H1 (cell line): ENCODE results near the gene CABP2. TPM values are rescaled to one million over a fixed set of nuclear protein-coding genes. Genes with fewer than 3 reads are reported as not detected.

Experiments
- CTCF ChIA-PET: fragments of 300-600 bp; sonication (Branson Sonifier 250); formaldehyde crosslinking; loops from one replicate; lab custom pipeline; 2021; ENCODE audit not compliant: partially characterized antibody; lab: Charles Lee
- POLR2A ChIA-PET: fragments of 300-600 bp; sonication (Branson Sonifier 250); formaldehyde crosslinking; loops from one replicate; lab custom pipeline; 2021; ENCODE audit warnings: inconsistent platforms; ENCODE audit not compliant: partially characterized antibody; lab: Charles Lee
- DNase-seq, 2 experiments: peaks; one replicate each; pipeline versions ENCODE4 v3.0.0 to v3.0.0-alpha.2; 2010 to 2022; ENCODE audit warnings: low spot score in 2 of 2, low read depth in 1 of 2, mixed read lengths in 1 of 2
- FAIRE-seq: peaks from 2 replicates; lab custom pipeline; 2011; peaks lifted over from hg19 to GRCh38; lab: Jason Lieb, UNC
- H2AFZ ChIP-seq: 2 replicates; pipeline ENCODE4 v1.8.1; 2012; ENCODE audit warnings: low read length, inconsistent platforms
- H2AK5ac ChIP-seq: 2 replicates; pipeline ENCODE4 v1.6.1; 2013; ENCODE audit warnings: low read depth, low read length
- H2BK120ac ChIP-seq: replicated peaks from 2 replicates; pipeline ENCODE3; 2013; ENCODE audit warnings: low read depth, low read length, inconsistent platforms
- H2BK12ac ChIP-seq: 2 replicates; pipeline ENCODE4 v1.6.1; 2013; ENCODE audit warnings: low read depth, low read length
- H2BK15ac ChIP-seq: 2 replicates; pipeline ENCODE4 v1.6.1; 2013; ENCODE audit warnings: low read length
- H2BK20ac ChIP-seq: 2 replicates; pipeline ENCODE4 v1.6.1; 2013; ENCODE audit warnings: low read length
- H2BK5ac ChIP-seq: 2 replicates; pipeline ENCODE4 v1.6.1; 2013; ENCODE audit warnings: low read depth, low read length
- H3K14ac ChIP-seq: 2 replicates; pipeline ENCODE4 v1.6.1; 2013; ENCODE audit warnings: inconsistent platforms; ENCODE audit not compliant: insufficient read length
- H3K18ac ChIP-seq: 2 replicates; pipeline ENCODE4 v1.6.1; 2013; ENCODE audit warnings: low read length; ENCODE audit errors: extremely low read depth
- H3K23ac ChIP-seq: 2 replicates; pipeline ENCODE4 v1.6.1; 2013; ENCODE audit warnings: inconsistent platforms; ENCODE audit not compliant: insufficient read length
- H3K23me2 ChIP-seq: 2 replicates; pipeline ENCODE4 v1.6.1; 2013; ENCODE audit warnings: low read depth, low read length
- H3K27ac ChIP-seq: 2 replicates; pipeline ENCODE4 v1.6.1; 2011; ENCODE audit warnings: low read depth, low read length, inconsistent platforms
- H3K27me3 ChIP-seq, 4 experiments: replicated peaks in 1 of 4; 1 replicate in 1 of 4; 2 replicates in 3 of 4; pipeline versions ENCODE4 v1.6.1 to v1.8.1; 2011 to 2013; ENCODE audit warnings: low read length in 3 of 4, mild to moderate bottlenecking in 3 of 4, inconsistent platforms in 2 of 4, mixed read lengths in 2 of 4, moderate library complexity in 1 of 4; ENCODE audit not compliant: control insufficient read depth in 3 of 4, insufficient read depth in 3 of 4; ENCODE audit errors: extremely low read depth in 1 of 4
- H3K36me3 ChIP-seq, 4 experiments: 2 replicates each; pipeline versions ENCODE4 v1.6.1 to v1.8.1; 2011 to 2013; ENCODE audit warnings: mild to moderate bottlenecking in 4 of 4, low read length in 3 of 4, moderate library complexity in 2 of 4, control low read depth in 1 of 4, inconsistent platforms in 1 of 4; ENCODE audit not compliant: insufficient read depth in 4 of 4, control insufficient read depth in 2 of 4
- H3K4ac ChIP-seq: replicated peaks from 2 replicates; pipeline ENCODE3; 2013; ENCODE audit warnings: low read length, low read depth, mixed read lengths, inconsistent platforms; ENCODE audit not compliant: insufficient read length
- H3K4me1 ChIP-seq, 4 experiments: replicated peaks in 1 of 4; 1 replicate in 1 of 4; 2 replicates in 3 of 4; pipeline versions ENCODE4 v1.6.1 to v1.8.1; 2011 to 2013; ENCODE audit warnings: low read length in 3 of 4, inconsistent platforms in 2 of 4, mixed read lengths in 1 of 4; ENCODE audit not compliant: insufficient read depth in 4 of 4, control insufficient read depth in 3 of 4
- H3K4me2 ChIP-seq, 2 experiments: 2 replicates each; pipeline versions ENCODE4 v1.6.1 to v1.8.1; 2011 to 2013; ENCODE audit warnings: low read depth in 2 of 2, low read length in 2 of 2, control low read depth in 1 of 2, inconsistent platforms in 1 of 2, mild to moderate bottlenecking in 1 of 2; ENCODE audit not compliant: insufficient read depth in 1 of 2
- H3K4me3 ChIP-seq, 4 experiments: fragments of 200-600, 300-600 bp in 1 of 4; sonication (generic), shearing (Covaris generic), sonication (Bioruptor Twin) in 1 of 4; 2 replicates each; pipeline versions ENCODE4 v1.5.1 to v1.8.1; 2011 to 2016; ENCODE audit warnings: low read length in 4 of 4, low read depth in 3 of 4, control low read depth in 2 of 4, inconsistent platforms in 2 of 4, mild to moderate bottlenecking in 2 of 4, mixed read lengths in 1 of 4, moderate library complexity in 1 of 4; ENCODE audit not compliant: insufficient read depth in 2 of 4; ENCODE audit errors: extremely low read depth in 1 of 4
- H3K56ac ChIP-seq: replicated peaks from 2 replicates; pipeline ENCODE3; 2013; ENCODE audit warnings: low read depth, mild to moderate bottlenecking, mixed read lengths, low read length, inconsistent platforms; ENCODE audit not compliant: insufficient read length
- H3K79me1 ChIP-seq: 2 replicates; pipeline ENCODE4 v1.6.1; 2013; ENCODE audit warnings: low read depth, low read length, control low read depth
- H3K79me2 ChIP-seq, 2 experiments: 2 replicates each; pipeline versions ENCODE4 v1.6.1 to v1.8.1; 2012 to 2013; ENCODE audit warnings: low read length in 2 of 2, mild to moderate bottlenecking in 2 of 2, inconsistent platforms in 1 of 2; ENCODE audit not compliant: insufficient read depth in 2 of 2, control insufficient read depth in 1 of 2
- H3K9ac ChIP-seq, 4 experiments: replicated peaks in 1 of 4; 1 replicate in 1 of 4; 2 replicates in 3 of 4; pipeline versions ENCODE4 v1.6.1 to v1.8.1; 2011 to 2013; ENCODE audit warnings: low read depth in 3 of 4, low read length in 3 of 4, control low read depth in 2 of 4, mild to moderate bottlenecking in 2 of 4, moderate library complexity in 2 of 4, inconsistent platforms in 1 of 4; ENCODE audit errors: extremely low read depth in 1 of 4
- H3K9me3 ChIP-seq, 2 experiments: 2 replicates each; pipeline versions ENCODE4 v1.6.1 to v1.8.1; 2012 to 2013; ENCODE audit warnings: mild to moderate bottlenecking in 2 of 2, moderate library complexity in 2 of 2, control low read depth in 1 of 2, inconsistent platforms in 1 of 2, low read depth in 1 of 2, low read length in 1 of 2, mixed read lengths in 1 of 2; ENCODE audit not compliant: insufficient read depth in 2 of 2
- H4K20me1 ChIP-seq, 2 experiments: replicated peaks in 1 of 2; 2 replicates each; pipeline versions ENCODE3 to v1.8.1; 2011 to 2013; ENCODE audit warnings: inconsistent platforms in 2 of 2, low read length in 2 of 2, mild to moderate bottlenecking in 1 of 2; ENCODE audit not compliant: insufficient read depth in 2 of 2, control insufficient read depth in 1 of 2
- H4K5ac ChIP-seq: 2 replicates; pipeline ENCODE4 v1.6.1; 2013; ENCODE audit warnings: low read length, low read depth, mixed read lengths, inconsistent platforms; ENCODE audit not compliant: insufficient read length
- H4K8ac ChIP-seq: 2 replicates; pipeline ENCODE4 v1.8.0; 2013; ENCODE audit warnings: mild to moderate bottlenecking, moderate library complexity, low read length, inconsistent platforms; ENCODE audit not compliant: insufficient read depth; ENCODE audit errors: extremely low read depth
- H4K91ac ChIP-seq: replicated peaks from 2 replicates; pipeline ENCODE3; 2013; ENCODE audit warnings: low read length, mixed read lengths, inconsistent platforms; ENCODE audit not compliant: insufficient read length
- CEBPB ChIP-seq: IDR thresholded peaks from 2 replicates; pipeline ENCODE4 v1.6.1; 2012; ENCODE audit warnings: low read depth, low read length
- EZH2 ChIP-seq: fragments of 200-600 bp; sonication (generic); IDR thresholded peaks from 2 replicates; pipeline ENCODE4 v1.7.1; 2012; ENCODE audit warnings: low read depth, mild to moderate bottlenecking, moderate library complexity, low read length, inconsistent platforms; ENCODE audit not compliant: severe bottlenecking
- FOSL1 ChIP-seq: IDR thresholded peaks from 2 replicates; pipeline ENCODE4 v1.6.1; 2011; ENCODE audit warnings: mild to moderate bottlenecking, low read depth, low read length, moderate library complexity; ENCODE audit not compliant: insufficient read depth
- GABPA ChIP-seq: IDR thresholded peaks from 2 replicates; pipeline ENCODE4 v1.6.1; 2011; ENCODE audit warnings: mild to moderate bottlenecking, low read length, moderate library complexity, borderline replicate concordance; ENCODE audit not compliant: insufficient read depth
- NRF1 ChIP-seq: IDR thresholded peaks from 2 replicates; pipeline ENCODE4 v1.6.1; 2011; ENCODE audit warnings: mild to moderate bottlenecking, low read depth, low read length, improper control_type of control experiment
- SUZ12 ChIP-seq: fragments of 200-600 bp; sonication (generic); IDR thresholded peaks from 2 replicates; pipeline ENCODE4 v1.6.1; 2012; ENCODE audit warnings: mild to moderate bottlenecking, inconsistent platforms, low read length, moderate library complexity, mixed read lengths
- TAF1 ChIP-seq: IDR thresholded peaks from 2 replicates; pipeline ENCODE4 v1.6.1; 2011; ENCODE audit warnings: mild to moderate bottlenecking, low read depth, low read length
- USF2 ChIP-seq: IDR thresholded peaks from 2 replicates; pipeline ENCODE4 v1.6.1; 2011; ENCODE audit warnings: low read length, improper control_type of control experiment
- WGBS, 2 experiments: shearing (Covaris generic) in 1 of 2; methylation state at CpG; one replicate each; pipeline versions ENCODE4 v1.1.6 to v1.1.7; 2013 to 2015; ENCODE audit warnings: low lambda C conversion rate in 2 of 2, mixed read lengths in 2 of 2, inconsistent platforms in 1 of 2, low coverage in 1 of 2, missing lambda C conversion rate in 1 of 2; ENCODE audit not compliant: insufficient replicate concordance in 2 of 2, insufficient coverage in 1 of 2, insufficient read length in 1 of 2; ENCODE audit errors: extremely low coverage in 1 of 2, missing lambda C conversion rate in 1 of 2; 5-methylcytosine and 5-hydroxymethylcytosine counted together
- polyA plus RNA-seq, 7 experiments: library from polyadenylated mRNA; depleted of rRNA in 3 of 7; stranded (reverse) in 5 of 7; unstranded in 2 of 7; fragments of >200 nt in 5 of 7; fragments of 200-250 nt in 2 of 7; gene quantifications; 1 replicate in 5 of 7; 2 replicates in 1 of 7; 4 replicates in 1 of 7; pipeline versions ENCODE4 v1.2.1 to v1.2.3, GENCODE V29; 2011 to 2013; ENCODE audit warnings: missing spikeins in 2 of 7, mixed read lengths in 2 of 7
- total RNA-seq: library from RNA; stranded (reverse); fragmentation: NEBNext Ultra II Directional; extraction: Animal tissue kit (Norgen Biotek cat#: 25700); gene quantifications from 2 replicates; pipeline ENCODE4 v1.2.1, GENCODE V29; 2021

CABP2 gene
- total and polyA plus RNA-seq, 2 of the 8 experiments (the other 6 are each of a cell fraction or from before 2014, with no cell fraction given), result not detected

GRCh38 chr11:67530282-67530592 lies 7.0 kb upstream of the CABP2 start:
- no peak overlapping the region for H2BK5ac ChIP-seq
- H2BK20ac ChIP-seq, result no peak overlapping the region
- H3K18ac ChIP-seq, result no peak overlapping the region
- no peaks in the 10 kb centered on the region; a peak in 1 of 7 replicates for H3K4me1 ChIP-seq
- no peak for FAIRE-seq
- peaks cover 22 to 23% of the 10 kb centered on the region in 2 experiments for H3K9me3 ChIP-seq
- H3K9ac ChIP-seq, result no peak overlapping the region
- H3K14ac ChIP-seq, result no peak overlapping the region
- no peaks in the 10 kb centered on the region for H3K36me3 ChIP-seq
- H3K27me3 ChIP-seq, result no peaks in the 10 kb centered on the region
- no peaks in the 10 kb centered on the region for H4K20me1 ChIP-seq
- no peak overlapping the region for H2BK12ac ChIP-seq
- no peak overlapping the region for H4K5ac ChIP-seq
- H2AK5ac ChIP-seq, result no peak overlapping the region
- H3K27ac ChIP-seq, result no peak overlapping the region
- no peak overlapping the region for H3K4ac ChIP-seq
- no peak overlapping the region for H3K4me3 ChIP-seq
- H4K8ac ChIP-seq, result no peak overlapping the region; the same call in 1 of the 2 replicates
- no peak overlapping the region for H3K23ac ChIP-seq
- no peak for DNase-seq
- H3K79me1 ChIP-seq, result no peaks in the 10 kb centered on the region
- H2BK120ac ChIP-seq, result no peak overlapping the region
- no peak overlapping the region for H3K4me2 ChIP-seq
- no peaks in the 10 kb centered on the region for H3K79me2 ChIP-seq
- TF ChIP-seq NRF1 (no peak), TAF1 (no peak), FOSL1 (no peak), USF2 (no peak), EZH2 (no peak), SUZ12 (no peak), GABPA (no peak), CEBPB (no peak)
- peaks cover 7% of the 10 kb centered on the region; the same call in 1 of the 2 replicates for H3K23me2 ChIP-seq
- ChIA-PET POLR2A (interaction anchor here (0.6 to 1.2 kb wide), 2 partner anchors 12 to 159 kb away, joined by 3 to 7 read pairs; no protein-coding TSS in a partner anchor), CTCF (interaction anchor here (1.2 to 2.7 kb wide), 2 partner anchors 12 to 141 kb away, joined by 3 to 11 read pairs; no protein-coding TSS in a partner anchor)
- no peak overlapping the region for H2BK15ac ChIP-seq
- H3K56ac ChIP-seq, result no peak overlapping the region
- no peak overlapping the region for H4K91ac ChIP-seq
- WGBS, 2 experiments, result 81% methylated on average over 3 of the region's 5 CpGs; no CpG with 5 or more reads in 1 of the 2 experiments
- no peak overlapping the region for H2AFZ ChIP-seq
